Airway epithelial cell (primary cell): ENCODE measurements around the gene RFX3. TPM values are rescaled to one million over a fixed set of nuclear protein-coding genes. Genes with fewer than 3 reads are reported as not detected.

Experiments
- total RNA-seq: library from RNA; depleted of rRNA; stranded (reverse); fragments of >200 nt; gene quantifications from 2 replicates; pipeline ENCODE4 v1.2.3, GENCODE V29; 2015

RFX3 gene
- total RNA-seq, result 0.93 and 1.5 TPM in 2 replicates

DNA sequence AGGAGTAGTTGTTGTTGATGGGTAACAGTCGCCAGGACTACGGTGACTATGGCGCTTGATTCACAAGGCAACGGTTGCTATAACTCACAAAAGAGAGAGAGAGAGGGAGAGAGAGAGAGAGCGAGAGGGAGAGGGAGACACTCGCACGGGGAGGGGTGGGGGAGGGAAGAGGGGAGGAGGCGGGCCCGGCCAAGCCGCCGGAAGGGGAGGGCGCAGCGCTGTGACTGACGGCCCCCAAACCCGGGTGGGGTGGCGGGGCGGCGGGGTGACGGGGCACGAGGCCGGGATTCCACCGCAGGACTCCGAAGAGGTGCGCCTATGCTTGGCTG lies at the start of gene RFX3:
RFX3 (minus strand) TSS at position 166 of the 329 bp plus-strand sequence. CDS start 130,413 bp downstream, outside the sequence.

